ENCODE results near the gene ARHGAP8. TPM values are rescaled to one million over a fixed set of nuclear protein-coding genes. Genes with fewer than 3 reads are reported as not detected.

Gene ARHGAP8
- total RNA-seq, 4 donors from 2014 or later: 1.7 to 5.7 (median 3.0) TPM

GRCh38 chr22:44890416-44891292 is 138.3 kb downstream of the ARHGAP8 start:
- no peaks in the 10 kb centered on the region for H3K4me1 ChIP-seq
- H3K27me3 ChIP-seq: no peaks in the 10 kb centered on the region
- H3K36me3 ChIP-seq: peaks cover 0 to 25% (median 0%) of the 10 kb centered on the region in 3 donors
- no peak for DNase-seq (ENCODE audit: low spot score in 2 of 2)
- no peak overlapping the region for H3K27ac ChIP-seq
- H3K9me3 ChIP-seq: no peaks in the 10 kb centered on the region
- 85 to 91% methylated on average over 13 to 19 of the region's 20 CpGs for WGBS, 2 donors
- TF ChIP-seq CTCF (IDR thresholded peaks at IDR 0.05) (no peak), POLR2A (IDR thresholded peaks at IDR 0.05) (no peak), EP300 (IDR thresholded peaks at IDR 0.05) (no peak)
- no peak overlapping the region for H3K4me3 ChIP-seq

GRCh38 chr22:44891293-44891747 is 138.9 kb downstream of the ARHGAP8 start:
- 71 to 78% methylated on average over 10 to 11 of the region's 11 CpGs for WGBS, 2 donors
- Histone ChIP-seq H3K27me3 (no peaks in the 10 kb centered on the region), H3K36me3 (peaks cover 0 to 22% (median 0%) of the 10 kb centered on the region in 3 donors), H3K4me1 (no peaks in the 10 kb centered on the region), H3K4me3 (no peak overlapping the region), H3K9me3 (no peaks in the 10 kb centered on the region), H3K27ac (no peak overlapping the region)
- no peak for DNase-seq (ENCODE audit: low spot score in 2 of 2)
- no peak for TF ChIP-seq POLR2A (IDR thresholded peaks at IDR 0.05)
- TF ChIP-seq CTCF (IDR thresholded peaks at IDR 0.05): no peak
- TF ChIP-seq EP300 (IDR thresholded peaks at IDR 0.05): no peak

GRCh38 chr22:44891791-44892190 is 139.4 kb downstream of the ARHGAP8 start:
- no peak overlapping the region for H3K4me3 ChIP-seq
- H3K4me1 ChIP-seq: no peaks in the 10 kb centered on the region
- DNase-seq (ENCODE audit: low spot score in 2 of 2): no peak
- no peaks in the 10 kb centered on the region for H3K27me3 ChIP-seq
- no peaks in the 10 kb centered on the region for H3K9me3 ChIP-seq
- H3K36me3 ChIP-seq: peaks cover 0 to 22% (median 0%) of the 10 kb centered on the region in 3 donors
- H3K27ac ChIP-seq: no peak overlapping the region
- 80 to 88% methylated on average over 11 of the region's 11 CpGs for WGBS, 2 donors
- no peak for TF ChIP-seq EP300 (IDR thresholded peaks at IDR 0.05)
- TF ChIP-seq CTCF (IDR thresholded peaks at IDR 0.05): no peak
- TF ChIP-seq POLR2A (IDR thresholded peaks at IDR 0.05): no peak

GRCh38 chr22:44892243-44892642 is 139.9 kb downstream of the ARHGAP8 start:
- Histone ChIP-seq H3K9me3 (no peaks in the 10 kb centered on the region), H3K27me3 (no peaks in the 10 kb centered on the region), H3K27ac (no peak overlapping the region), H3K36me3 (peaks cover 0 to 22% (median 0%) of the 10 kb centered on the region in 3 donors), H3K4me3 (no peak overlapping the region), H3K4me1 (no peaks in the 10 kb centered on the region)
- no peak for DNase-seq (ENCODE audit: low spot score in 2 of 2)
- TF ChIP-seq CTCF (IDR thresholded peaks at IDR 0.05) (no peak), POLR2A (IDR thresholded peaks at IDR 0.05) (no peak), EP300 (IDR thresholded peaks at IDR 0.05) (no peak)
- WGBS, 2 donors: 83 to 84% methylated on average over 13 of the region's 13 CpGs

Data from tibial nerve (tissue), 4 donors.